Measurements from ENCODE around the gene EXOC3L4.

DNA sequence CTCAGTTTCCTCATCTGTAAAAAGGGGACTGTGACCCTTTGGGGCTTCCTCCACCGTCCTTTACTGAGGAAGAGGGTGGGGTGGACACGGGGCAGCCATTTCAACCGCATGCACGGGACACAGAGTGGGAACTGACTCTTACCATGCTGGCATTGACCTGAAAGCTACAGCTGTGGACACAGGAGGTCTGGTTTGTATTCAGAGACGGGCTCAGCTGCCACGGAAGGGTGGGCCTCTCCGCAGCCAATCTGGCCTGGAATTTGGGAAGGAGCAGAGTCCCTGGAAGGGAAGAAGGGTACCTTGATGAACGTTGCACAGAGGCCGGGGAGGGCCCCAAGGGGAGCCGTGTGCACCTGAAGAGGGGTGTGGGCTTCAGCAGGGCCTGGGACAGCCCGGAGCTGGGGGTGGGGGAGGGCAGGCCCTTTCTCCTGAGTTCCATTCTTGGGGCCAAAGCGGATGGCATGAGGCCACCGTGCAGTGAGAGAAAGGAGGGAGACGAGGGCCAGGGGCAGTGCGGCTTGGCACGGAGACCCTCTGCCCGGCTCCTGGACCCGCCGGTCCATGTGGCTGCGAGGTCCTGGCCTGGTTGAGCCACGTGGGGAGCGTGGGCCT lies 43.3 kb downstream of the EXOC3L4 start:
- TF ChIP-seq POLR2A (IDR thresholded peaks at IDR 0.05; ENCODE audit: low read length): no peak
- TF ChIP-seq GATA1 (IDR thresholded peaks at IDR 0.05; ENCODE audit: low read depth, low read length): no peak
